ENCODE data around the gene ZEB2. TPM values are rescaled to one million over a fixed set of nuclear protein-coding genes. Genes with fewer than 3 reads are reported as not detected.

Gene ZEB2
- total RNA-seq, 2 experiments from 2014 or later, result 4.0 to 16.9 TPM

DNA sequence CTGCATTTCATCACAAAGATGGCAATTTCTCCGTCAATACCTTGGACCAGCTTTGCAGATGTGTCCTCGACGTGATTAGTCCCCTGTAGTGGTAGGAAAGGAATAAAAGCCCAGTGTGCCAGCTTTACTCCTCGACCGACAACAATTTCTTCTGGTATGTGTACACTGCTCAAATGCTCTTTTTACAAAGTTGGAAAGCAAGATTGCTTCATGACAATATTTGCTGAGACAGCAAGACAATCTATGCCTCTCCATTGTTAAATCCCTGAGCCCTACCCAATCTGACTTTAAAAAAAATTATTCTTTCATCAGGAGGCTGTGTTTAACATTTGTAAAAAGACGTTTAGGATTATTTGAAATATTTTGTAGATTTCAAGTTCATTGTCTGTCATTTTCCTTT, 27.6 kb upstream of the ZEB2 start:
- no peaks in the 10 kb centered on the region for H3K9me3 ChIP-seq (ENCODE audit: low read length)
- intact Hi-C loops (cut with micrococcal nuclease; ENCODE audit: unreplicated experiment), result no loop called here
- no peak for DNase-seq (ENCODE audit: low spot score)
- H3K4me2 ChIP-seq (ENCODE audit: low read length), result peak overlapping the region; percentile 59
- H3K9me2 ChIP-seq (ENCODE audit: insufficient read depth, low read length), result no peaks in the 10 kb centered on the region
- no peaks in the 10 kb centered on the region for H4K20me1 ChIP-seq (ENCODE audit: insufficient read depth, low read length)
- H3K79me2 ChIP-seq (ENCODE audit: insufficient read depth, low read depth, low read length), result no peaks in the 10 kb centered on the region
- no peak overlapping the region for H3K4me3 ChIP-seq (ENCODE audit: low read depth, low read length, poor library complexity, severe bottlenecking)
- CTCF ChIA-PET (ENCODE audit: unreplicated experiment), result no interaction called here
- H3K36me3 ChIP-seq (ENCODE audit: insufficient read depth, low read length), result no peaks in the 10 kb centered on the region
- H2AFZ ChIP-seq (ENCODE audit: low read length), result peak overlapping the region; percentile 45
- H3K4me1 ChIP-seq (ENCODE audit: insufficient read depth, low read length, poor library complexity, severe bottlenecking), result peaks cover 38% of the 10 kb centered on the region
- POLR2A ChIA-PET, result interaction anchor here (0.6 kb wide), 1 partner anchor 23 kb away, joined by 4 read pairs; no protein-coding TSS in a partner anchor
- no TSS peak for BruUV-seq (replicated peaks)
- H3K27ac ChIP-seq (ENCODE audit: low read depth, low read length, poor library complexity, severe bottlenecking), result no peak overlapping the region
- TF ChIP-seq EZH2phosphoT487 (IDR thresholded peaks at IDR 0.05; ENCODE audit: borderline replicate concordance, low read depth, low read length), result no peak
- TF ChIP-seq, protein P1, sequence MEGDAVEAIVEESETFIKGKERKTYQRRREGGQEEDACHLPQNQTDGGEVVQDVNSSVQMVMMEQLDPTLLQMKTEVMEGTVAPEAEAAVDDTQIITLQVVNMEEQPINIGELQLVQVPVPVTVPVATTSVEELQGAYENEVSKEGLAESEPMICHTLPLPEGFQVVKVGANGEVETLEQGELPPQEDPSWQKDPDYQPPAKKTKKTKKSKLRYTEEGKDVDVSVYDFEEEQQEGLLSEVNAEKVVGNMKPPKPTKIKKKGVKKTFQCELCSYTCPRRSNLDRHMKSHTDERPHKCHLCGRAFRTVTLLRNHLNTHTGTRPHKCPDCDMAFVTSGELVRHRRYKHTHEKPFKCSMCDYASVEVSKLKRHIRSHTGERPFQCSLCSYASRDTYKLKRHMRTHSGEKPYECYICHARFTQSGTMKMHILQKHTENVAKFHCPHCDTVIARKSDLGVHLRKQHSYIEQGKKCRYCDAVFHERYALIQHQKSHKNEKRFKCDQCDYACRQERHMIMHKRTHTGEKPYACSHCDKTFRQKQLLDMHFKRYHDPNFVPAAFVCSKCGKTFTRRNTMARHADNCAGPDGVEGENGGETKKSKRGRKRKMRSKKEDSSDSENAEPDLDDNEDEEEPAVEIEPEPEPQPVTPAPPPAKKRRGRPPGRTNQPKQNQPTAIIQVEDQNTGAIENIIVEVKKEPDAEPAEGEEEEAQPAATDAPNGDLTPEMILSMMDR (conservative IDR thresholded peaks at IDR 0.05; ENCODE audit: low read length), result no peak

DNA sequence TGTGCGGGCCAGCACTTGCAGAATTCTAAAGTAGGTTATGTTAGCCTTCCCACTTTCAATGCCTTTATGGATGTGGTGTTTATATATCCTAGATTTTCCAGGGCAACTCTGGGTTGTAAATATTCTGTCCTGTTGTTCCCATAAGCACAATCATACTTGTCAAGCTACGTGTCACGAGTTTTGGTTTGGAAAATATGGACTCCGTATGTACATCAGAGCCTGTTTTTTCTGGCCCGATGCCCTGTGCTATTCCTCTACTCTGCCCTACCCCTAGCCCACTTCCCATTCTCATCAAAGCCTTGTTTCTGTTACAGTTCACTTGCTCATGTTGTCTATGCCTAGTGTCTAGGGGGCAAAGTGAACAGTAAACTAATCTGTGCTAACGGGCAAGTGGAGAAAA, 27.0 kb upstream of the ZEB2 start:
- POLR2A ChIA-PET, result interaction anchor here (0.6 to 0.7 kb wide), 3 partner anchors 37 to 1095 kb away, joined by 3 read pairs; no protein-coding TSS in a partner anchor
- no peak overlapping the region for H3K27ac ChIP-seq (ENCODE audit: low read depth, low read length, poor library complexity, severe bottlenecking)
- BruUV-seq (replicated peaks), result no TSS peak
- intact Hi-C loops (cut with micrococcal nuclease; ENCODE audit: unreplicated experiment), result no loop called here
- H3K9me3 ChIP-seq (ENCODE audit: low read length), result no peaks in the 10 kb centered on the region
- no peaks in the 10 kb centered on the region for H3K9me2 ChIP-seq (ENCODE audit: insufficient read depth, low read length)
- CTCF ChIA-PET (ENCODE audit: unreplicated experiment), result no interaction called here
- TF ChIP-seq EZH2phosphoT487 (IDR thresholded peaks at IDR 0.05; ENCODE audit: borderline replicate concordance, low read depth, low read length), result no peak
- TF ChIP-seq, protein P1 (conservative IDR thresholded peaks at IDR 0.05; ENCODE audit: low read length), result no peak
- DNase-seq (ENCODE audit: low spot score), result no peak
- no peak overlapping the region for H3K4me3 ChIP-seq (ENCODE audit: low read depth, low read length, poor library complexity, severe bottlenecking)
- H3K36me3 ChIP-seq (ENCODE audit: insufficient read depth, low read length), result no peaks in the 10 kb centered on the region
- H3K79me2 ChIP-seq (ENCODE audit: insufficient read depth, low read depth, low read length), result no peaks in the 10 kb centered on the region
- H4K20me1 ChIP-seq (ENCODE audit: insufficient read depth, low read length), result no peaks in the 10 kb centered on the region
- H2AFZ ChIP-seq (ENCODE audit: low read length), result peak overlapping the region; percentile 45; the same call in 1 of the 2 replicates
- H3K4me1 ChIP-seq (ENCODE audit: insufficient read depth, low read length, poor library complexity, severe bottlenecking), result peaks cover 38% of the 10 kb centered on the region
- H3K4me2 ChIP-seq (ENCODE audit: low read length), result peak overlapping the region; percentile 11; the same call in 1 of the 2 replicates

DNA sequence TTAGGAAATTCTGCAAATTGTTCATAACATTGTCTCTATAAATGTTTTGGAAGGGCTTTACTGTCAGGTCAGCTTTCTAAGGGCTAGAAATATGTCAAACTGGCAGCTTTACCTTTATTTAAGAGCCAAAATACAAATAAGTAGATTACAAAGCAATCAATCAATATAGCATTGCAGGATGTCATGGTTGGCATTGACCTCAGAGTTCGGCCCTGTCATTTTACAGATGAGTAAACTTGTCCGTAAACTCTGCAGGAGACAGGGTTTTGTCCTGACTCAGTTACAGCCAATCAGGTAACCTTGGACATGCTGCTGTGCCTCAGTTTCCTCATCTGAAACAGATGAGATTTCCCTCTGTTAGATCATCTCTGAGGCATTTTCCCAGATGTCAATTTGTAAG, 25.9 kb upstream of the ZEB2 start:
- intact Hi-C loops (cut with micrococcal nuclease; ENCODE audit: unreplicated experiment), result no loop called here
- H2AFZ ChIP-seq (ENCODE audit: low read length), result peak overlapping the region; percentile 45; the same call in 1 of the 2 replicates
- no peaks in the 10 kb centered on the region for H4K20me1 ChIP-seq (ENCODE audit: insufficient read depth, low read length)
- peaks cover 38% of the 10 kb centered on the region for H3K4me1 ChIP-seq (ENCODE audit: insufficient read depth, low read length, poor library complexity, severe bottlenecking)
- no peak overlapping the region for H3K4me2 ChIP-seq (ENCODE audit: low read length)
- no peak overlapping the region for H3K27ac ChIP-seq (ENCODE audit: low read depth, low read length, poor library complexity, severe bottlenecking)
- no peaks in the 10 kb centered on the region for H3K9me3 ChIP-seq (ENCODE audit: low read length)
- H3K9me2 ChIP-seq (ENCODE audit: insufficient read depth, low read length), result no peaks in the 10 kb centered on the region
- no peaks in the 10 kb centered on the region for H3K79me2 ChIP-seq (ENCODE audit: insufficient read depth, low read depth, low read length)
- H3K4me3 ChIP-seq (ENCODE audit: low read depth, low read length, poor library complexity, severe bottlenecking), result no peak overlapping the region
- no peak for DNase-seq (ENCODE audit: low spot score)
- POLR2A ChIA-PET, result no interaction called here
- CTCF ChIA-PET (ENCODE audit: unreplicated experiment), result no interaction called here
- H3K36me3 ChIP-seq (ENCODE audit: insufficient read depth, low read length), result no peaks in the 10 kb centered on the region
- BruUV-seq (replicated peaks), result no TSS peak
- no peak for TF ChIP-seq EZH2phosphoT487 (IDR thresholded peaks at IDR 0.05; ENCODE audit: borderline replicate concordance, low read depth, low read length)
- TF ChIP-seq, protein P1 (conservative IDR thresholded peaks at IDR 0.05; ENCODE audit: low read length), result no peak

Data from OCI-LY7 (cell line).